B cell (primary cell): Measurements from ENCODE around the gene RASGRP2. TPM values are rescaled to one million over a fixed set of nuclear protein-coding genes. Genes with fewer than 3 reads are reported as not detected.

Source experiments
- ATAC-seq: fragments of 200-7000 bp; cut with Tn5 transposase; one replicate; pipeline ENCODE4 v1.10.0; 2021; ENCODE audit warnings: low read depth, mild to moderate bottlenecking, moderate number of reproducible peaks, moderate library complexity
- CTCF ChIA-PET: fragments of 350-600 bp; sonication (Branson Sonifier 250); formaldehyde crosslinking; loops from one replicate; lab custom pipeline; 2021; ENCODE audit warnings: antibody characterized with exemption, inconsistent platforms; lab: Charles Lee
- POLR2A ChIA-PET: fragments of 350-600 bp; sonication (Branson Sonifier 250); formaldehyde crosslinking; loops from one replicate; lab custom pipeline; 2021; ENCODE audit warnings: antibody characterized with exemption; lab: Charles Lee
- DNase-seq: peaks from one replicate; pipeline ENCODE4 v3.0.0; 2013
- H2AFZ ChIP-seq: 2 replicates; pipeline ENCODE4 v1.6.1; 2012; ENCODE audit warnings: mild to moderate bottlenecking, low read depth, low read length; ENCODE audit not compliant: insufficient read depth, poor library complexity, severe bottlenecking
- H3K27ac ChIP-seq, 2 donors: 1 replicate in 1 of 2; 2 replicates in 1 of 2; pipeline ENCODE4 v1.5.1; 2012 to 2013; ENCODE audit warnings: low read length in 2 of 2, mild to moderate bottlenecking in 2 of 2, moderate library complexity in 1 of 2
- H3K27me3 ChIP-seq, 4 experiments: fragments of 200-600 bp in 1 of 4; sonication (generic) in 1 of 4; replicated peaks in 1 of 4; 1 replicate in 2 of 4; 2 replicates in 2 of 4; pipeline versions ENCODE4 v1.6.1 to v1.7.0; 2013 to 2016; ENCODE audit warnings: low read length in 3 of 4, mild to moderate bottlenecking in 2 of 4, mixed read lengths in 1 of 4, moderate library complexity in 1 of 4; ENCODE audit not compliant: insufficient read depth in 4 of 4, control insufficient read depth in 3 of 4; ENCODE audit errors: control extremely low read depth in 1 of 4
- H3K36me3 ChIP-seq, 2 experiments: replicated peaks in 1 of 2; 1 replicate in 1 of 2; 2 replicates in 1 of 2; pipeline versions ENCODE4 v1.6.1 to v1.7.1; 2013; ENCODE audit warnings: low read length in 1 of 2; ENCODE audit not compliant: insufficient read depth in 2 of 2, control insufficient read depth in 1 of 2; ENCODE audit errors: control extremely low read depth in 1 of 2, extremely low read depth in 1 of 2
- H3K4me1 ChIP-seq, 2 donors: fragments of 200-600 bp in 1 of 2; sonication (generic) in 1 of 2; 1 replicate in 1 of 2; 2 replicates in 1 of 2; pipeline versions ENCODE4 v1.5.1 to v1.6.1; 2013 to 2017; ENCODE audit warnings: low read length in 2 of 2; ENCODE audit not compliant: control insufficient read depth in 2 of 2, insufficient read depth in 2 of 2
- H3K4me2 ChIP-seq: replicated peaks from 2 replicates; pipeline ENCODE3; 2012; ENCODE audit warnings: mild to moderate bottlenecking, low read depth, low read length; ENCODE audit not compliant: poor library complexity, severe bottlenecking
- H3K4me3 ChIP-seq, 5 experiments: fragments of 200-600 bp in 1 of 5; sonication (generic) in 1 of 5; 1 replicate in 3 of 5; 2 replicates in 2 of 5; pipeline versions ENCODE4 v1.5.1 to v1.7.0; 2011 to 2016; ENCODE audit warnings: low read length in 4 of 5, mild to moderate bottlenecking in 4 of 5, low read depth in 2 of 5, control low read depth in 1 of 5, moderate library complexity in 1 of 5; ENCODE audit not compliant: insufficient read depth in 1 of 5; ENCODE audit errors: control extremely low read depth in 1 of 5, extremely low read depth in 1 of 5
- H3K79me2 ChIP-seq: fragments of 200-600 bp; sonication (generic); one replicate; pipeline ENCODE4 v1.6.0; 2016; ENCODE audit warnings: low read length; ENCODE audit not compliant: control insufficient read depth, insufficient read depth
- H3K9ac ChIP-seq: fragments of 200-600 bp; sonication (generic); 2 replicates; pipeline ENCODE4 v1.6.1; 2017; ENCODE audit warnings: mild to moderate bottlenecking, low read length, moderate library complexity
- H3K9me3 ChIP-seq, 3 donors: one replicate each; pipeline versions ENCODE4 v1.6.1 to v1.7.1; 2013; ENCODE audit warnings: low read length in 2 of 3; ENCODE audit not compliant: control insufficient read depth in 2 of 3, insufficient read depth in 1 of 3; ENCODE audit errors: control extremely low read depth in 1 of 3
- H4K20me1 ChIP-seq: 2 replicates; pipeline ENCODE4 v1.6.0; 2012; ENCODE audit warnings: mild to moderate bottlenecking, low read length; ENCODE audit not compliant: insufficient read depth, control insufficient read depth, poor library complexity, severe bottlenecking
- H3K27ac Mint-ChIP-seq: one replicate; pipeline ENCODE4 v1.8.0; 2021; ENCODE audit warnings: mixed read lengths
- H3K27me3 Mint-ChIP-seq: one replicate; pipeline ENCODE4 v1.8.0; 2021; ENCODE audit warnings: mixed read lengths
- H3K4me1 Mint-ChIP-seq: one replicate; pipeline ENCODE4 v1.8.0; 2021; ENCODE audit warnings: mixed read lengths
- H3K4me3 Mint-ChIP-seq: one replicate; pipeline ENCODE4 v1.8.0; 2021; ENCODE audit warnings: mixed read lengths
- H3K9me3 Mint-ChIP-seq: one replicate; pipeline ENCODE4 v1.8.0; 2022; ENCODE audit warnings: mixed read lengths; ENCODE audit not compliant: insufficient read depth
- CTCF ChIP-seq: fragments of 200-600 bp; IDR thresholded peaks from one replicate; pipeline ENCODE4 v1.8.0; 2022; ENCODE audit warnings: antibody characterized with exemption, mild to moderate bottlenecking
- EZH2 ChIP-seq: IDR thresholded peaks from 2 replicates; pipeline ENCODE4 v1.6.1; 2012; ENCODE audit warnings: borderline replicate concordance, low read depth, mild to moderate bottlenecking, moderate library complexity, low read length; ENCODE audit not compliant: insufficient read depth, poor library complexity, severe bottlenecking
- WGBS: methylation state at CpG from one replicate; pipeline ENCODE4 v1.1.5; 2013; ENCODE audit warnings: missing lambda C conversion rate; ENCODE audit not compliant: insufficient coverage; 5-methylcytosine and 5-hydroxymethylcytosine counted together
- intact Hi-C: fragments of 100-400 bp; cut with micrococcal nuclease; formaldehyde crosslinking; loops from one replicate; pipeline ENCODE4 v1.10.0; 2022
- polyA plus RNA-seq: library from polyadenylated mRNA; depleted of rRNA; stranded (reverse); fragments of >200 nt; gene quantifications from 2 replicates; pipeline ENCODE4 v1.2.3, GENCODE V29; 2012
- total RNA-seq, 2 donors: library from RNA; stranded (reverse); fragments of 120-200 nt in 1 of 2; gene quantifications; 1 replicate in 1 of 2; 2 replicates in 1 of 2; pipeline versions ENCODE4 v1.2.3 to v1.2.4, GENCODE V29; 2013 to 2022

Gene RASGRP2
- total and polyA plus RNA-seq, 2 donors (not counting 1 experiment from before 2014, with no cell fraction given) = 628 to 1,139 TPM

GRCh38 chr11:64776875-64777274 lies 32.9 kb upstream of the RASGRP2 start:
- DNase-seq (no peak), ATAC-seq (no peak)
- peaks cover 80% of the 10 kb centered on the region for H3K4me1 Mint-ChIP-seq
- Histone ChIP-seq H3K4me1 (peaks cover 63 to 71% of the 10 kb centered on the region in 2 donors), H2AFZ (no peak overlapping the region), H3K9ac (peak overlapping the region; percentile 83), H3K27ac (peak overlapping the region; percentile 39 to 64), H4K20me1 (peaks cover 47% of the 10 kb centered on the region), H3K9me3 (no peaks in the 10 kb centered on the region), H3K36me3 (peaks cover 3 to 55% of the 10 kb centered on the region in 2 experiments), H3K4me3 (peak overlapping the region; percentile 65 to 92 (median 82)), H3K79me2 (peaks cover 56% of the 10 kb centered on the region), H3K27me3 (no peaks in the 10 kb centered on the region), H3K4me2 (peak overlapping the region; percentile 76)
- H3K4me3 Mint-ChIP-seq = peak overlapping the region; percentile 95
- no peaks in the 10 kb centered on the region for H3K27me3 Mint-ChIP-seq
- peak overlapping the region; percentile 91 for H3K27ac Mint-ChIP-seq
- no peak for TF ChIP-seq EZH2
- no peak for TF ChIP-seq CTCF
- intact Hi-C loops = loop anchor here (2.0 to 5.0 kb wide), 3 partner anchors 14 to 340 kb away; partner anchors contain the start of genes ARL2 and ZNHIT2
- 20% methylated on average over 2 of the region's 3 CpGs for WGBS
- no peaks in the 10 kb centered on the region for H3K9me3 Mint-ChIP-seq
- POLR2A ChIA-PET = interaction anchor here (1.3 to 6.9 kb wide), 4 partner anchors 9 to 33 kb away, joined by 4 to 149 read pairs (median 30); partner anchors contain the start of genes MAP4K2 and RASGRP2
- CTCF ChIA-PET = interaction anchor here (0.9 to 5.9 kb wide), 9 partner anchors 8 to 93 kb away, joined by 3 to 74 read pairs (median 5); partner anchors contain the start of genes MEN1 and RASGRP2

- POLR2A ChIA-PET = interaction anchor here (0.7 to 6.9 kb wide), 4 partner anchors 9 to 33 kb away, joined by 4 to 149 read pairs (median 26); partner anchors contain the start of gene RASGRP2
Observed at GRCh38 chr11:64776425-64776824, 32.5 kb upstream of the RASGRP2 start.

More at GRCh38 chr11:64776425-64776824, 32.5 kb upstream of the RASGRP2 start:
- TF ChIP-seq CTCF = no peak
- no peak for TF ChIP-seq EZH2
- Histone ChIP-seq H3K79me2 (peaks cover 56% of the 10 kb centered on the region), H3K4me3 (peak overlapping the region; percentile 65 to 92 (median 82)), H3K9ac (peak overlapping the region; percentile 83), H3K27me3 (no peaks in the 10 kb centered on the region), H3K4me2 (peak overlapping the region; percentile 76), H3K9me3 (no peaks in the 10 kb centered on the region), H3K4me1 (peaks cover 66 to 71% of the 10 kb centered on the region in 2 donors), H2AFZ (no peak overlapping the region), H4K20me1 (peaks cover 52% of the 10 kb centered on the region), H3K36me3 (peaks cover 4 to 59% of the 10 kb centered on the region in 2 experiments), H3K27ac (peak overlapping the region; percentile 39 to 64)
- CTCF ChIA-PET = interaction anchor here (0.9 to 5.9 kb wide), 10 partner anchors 8 to 93 kb away, joined by 3 to 74 read pairs (median 4); partner anchors contain the start of genes MEN1 and RASGRP2
- H3K27ac Mint-ChIP-seq = peak overlapping the region; percentile 91
- intact Hi-C loops = loop anchor here (2.0 to 5.0 kb wide), 3 partner anchors 14 to 341 kb away; partner anchors contain the start of genes ARL2 and ZNHIT2
- H3K27me3 Mint-ChIP-seq = no peaks in the 10 kb centered on the region
- WGBS = no CpG with 5 or more reads among the region's 6 CpGs
- no peaks in the 10 kb centered on the region for H3K9me3 Mint-ChIP-seq
- H3K4me3 Mint-ChIP-seq = peak overlapping the region; percentile 95
- ATAC-seq (no peak), DNase-seq (no peak)
- peaks cover 83% of the 10 kb centered on the region for H3K4me1 Mint-ChIP-seq
